ENCODE data around the gene MAZ.
A peak's percentile ranks its signal among the peaks of the same experiment; 100 is the strongest.

DNA sequence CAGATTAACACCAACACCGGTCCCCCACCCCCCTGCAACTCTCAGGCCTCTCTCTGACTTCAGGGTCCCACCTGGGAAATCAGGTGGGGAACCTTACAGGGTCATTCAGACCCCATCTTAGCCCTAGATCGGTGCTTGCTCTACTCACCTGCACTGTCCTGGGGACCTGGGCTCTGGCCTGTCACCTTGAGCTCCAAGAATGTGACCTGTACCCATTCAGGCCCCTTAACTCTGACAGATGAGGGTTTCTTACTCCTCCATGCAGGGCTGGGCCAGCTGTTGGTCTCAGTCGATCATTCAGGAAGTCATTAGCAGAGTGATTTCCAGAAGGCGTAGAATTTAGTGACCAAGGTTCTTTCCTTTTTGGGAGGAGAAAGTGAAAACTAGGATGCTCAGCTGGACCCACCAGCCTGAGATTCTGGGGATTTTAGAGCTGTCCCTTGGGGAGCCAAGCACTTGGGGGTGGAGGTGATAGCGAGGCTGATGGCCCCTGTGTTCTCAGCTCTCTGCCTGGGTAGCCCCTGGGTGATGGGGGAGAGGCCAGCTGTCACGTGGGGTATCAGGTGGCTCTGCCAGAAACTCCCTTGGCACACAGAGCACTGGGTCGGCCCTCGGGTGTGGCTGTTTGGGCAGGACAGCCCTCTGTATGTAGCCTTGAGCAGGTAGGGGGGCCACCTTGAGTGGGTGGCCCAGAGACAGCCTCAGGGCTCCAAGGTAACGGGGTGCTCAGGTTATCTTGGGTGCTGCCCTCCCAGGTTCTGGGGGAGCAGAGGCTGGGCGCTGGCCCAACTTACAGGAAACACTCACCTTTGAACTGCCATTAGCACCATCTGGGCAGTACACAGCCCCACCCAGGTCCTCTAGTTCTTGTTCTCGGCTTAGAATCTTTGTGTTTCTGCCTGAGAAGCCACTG, 14.7 kb downstream of the MAZ start:
- TF ChIP-seq NCOR1 (IDR thresholded peaks at IDR 0.05; ENCODE audit: borderline replicate concordance, low read length) (no peak), ZSCAN29 (CRISPR knock-in tag; conservative IDR thresholded peaks at IDR 0.05) (0 out of 2 replicates have a peak, but pooled peaks have one; percentile 10), ISX (CRISPR knock-in tag; conservative IDR thresholded peaks at IDR 0.05) (no peak), BHLHE40 (IDR thresholded peaks at IDR 0.05; ENCODE audit: low read length) (no peak)
- TF ChIP-seq, protein P1, sequence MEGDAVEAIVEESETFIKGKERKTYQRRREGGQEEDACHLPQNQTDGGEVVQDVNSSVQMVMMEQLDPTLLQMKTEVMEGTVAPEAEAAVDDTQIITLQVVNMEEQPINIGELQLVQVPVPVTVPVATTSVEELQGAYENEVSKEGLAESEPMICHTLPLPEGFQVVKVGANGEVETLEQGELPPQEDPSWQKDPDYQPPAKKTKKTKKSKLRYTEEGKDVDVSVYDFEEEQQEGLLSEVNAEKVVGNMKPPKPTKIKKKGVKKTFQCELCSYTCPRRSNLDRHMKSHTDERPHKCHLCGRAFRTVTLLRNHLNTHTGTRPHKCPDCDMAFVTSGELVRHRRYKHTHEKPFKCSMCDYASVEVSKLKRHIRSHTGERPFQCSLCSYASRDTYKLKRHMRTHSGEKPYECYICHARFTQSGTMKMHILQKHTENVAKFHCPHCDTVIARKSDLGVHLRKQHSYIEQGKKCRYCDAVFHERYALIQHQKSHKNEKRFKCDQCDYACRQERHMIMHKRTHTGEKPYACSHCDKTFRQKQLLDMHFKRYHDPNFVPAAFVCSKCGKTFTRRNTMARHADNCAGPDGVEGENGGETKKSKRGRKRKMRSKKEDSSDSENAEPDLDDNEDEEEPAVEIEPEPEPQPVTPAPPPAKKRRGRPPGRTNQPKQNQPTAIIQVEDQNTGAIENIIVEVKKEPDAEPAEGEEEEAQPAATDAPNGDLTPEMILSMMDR (CRISPR knock-in tag; IDR thresholded peaks at IDR 0.05): no peak
- TF ChIP-seq, protein P2, sequence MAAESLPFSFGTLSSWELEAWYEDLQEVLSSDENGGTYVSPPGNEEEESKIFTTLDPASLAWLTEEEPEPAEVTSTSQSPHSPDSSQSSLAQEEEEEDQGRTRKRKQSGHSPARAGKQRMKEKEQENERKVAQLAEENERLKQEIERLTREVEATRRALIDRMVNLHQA (CRISPR knock-in tag; IDR thresholded peaks at IDR 0.05): no peak

Data from HepG2 (cell line).